ENCODE results near the gene ATG10. TPM values are rescaled to one million over a fixed set of nuclear protein-coding genes. Genes with fewer than 3 reads are reported as not detected.
A peak's percentile ranks its signal among the peaks of the same experiment; 100 is the strongest.

The ATG10 gene
- total and polyA plus RNA-seq, 2 of the 13 experiments (the other 11 are each of a cell fraction or from before 2014, with no cell fraction given): 2.0 to 5.7 TPM

GRCh38 chr5:82105457-82105856, 133.6 kb downstream of the ATG10 start (continued):
- no peak for TF ChIP-seq E2F5 (CRISPR knock-in tag; conservative IDR thresholded peaks at IDR 0.05)
- TF ChIP-seq, protein P1, sequence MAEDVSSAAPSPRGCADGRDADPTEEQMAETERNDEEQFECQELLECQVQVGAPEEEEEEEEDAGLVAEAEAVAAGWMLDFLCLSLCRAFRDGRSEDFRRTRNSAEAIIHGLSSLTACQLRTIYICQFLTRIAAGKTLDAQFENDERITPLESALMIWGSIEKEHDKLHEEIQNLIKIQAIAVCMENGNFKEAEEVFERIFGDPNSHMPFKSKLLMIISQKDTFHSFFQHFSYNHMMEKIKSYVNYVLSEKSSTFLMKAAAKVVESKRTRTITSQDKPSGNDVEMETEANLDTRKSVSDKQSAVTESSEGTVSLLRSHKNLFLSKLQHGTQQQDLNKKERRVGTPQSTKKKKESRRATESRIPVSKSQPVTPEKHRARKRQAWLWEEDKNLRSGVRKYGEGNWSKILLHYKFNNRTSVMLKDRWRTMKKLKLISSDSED (CRISPR knock-in tag; IDR thresholded peaks at IDR 0.05): no peak
- no peak for TF ChIP-seq HMG20A (CRISPR knock-in tag; IDR thresholded peaks at IDR 0.05; ENCODE audit: borderline replicate concordance)
- TF ChIP-seq, protein P2, sequence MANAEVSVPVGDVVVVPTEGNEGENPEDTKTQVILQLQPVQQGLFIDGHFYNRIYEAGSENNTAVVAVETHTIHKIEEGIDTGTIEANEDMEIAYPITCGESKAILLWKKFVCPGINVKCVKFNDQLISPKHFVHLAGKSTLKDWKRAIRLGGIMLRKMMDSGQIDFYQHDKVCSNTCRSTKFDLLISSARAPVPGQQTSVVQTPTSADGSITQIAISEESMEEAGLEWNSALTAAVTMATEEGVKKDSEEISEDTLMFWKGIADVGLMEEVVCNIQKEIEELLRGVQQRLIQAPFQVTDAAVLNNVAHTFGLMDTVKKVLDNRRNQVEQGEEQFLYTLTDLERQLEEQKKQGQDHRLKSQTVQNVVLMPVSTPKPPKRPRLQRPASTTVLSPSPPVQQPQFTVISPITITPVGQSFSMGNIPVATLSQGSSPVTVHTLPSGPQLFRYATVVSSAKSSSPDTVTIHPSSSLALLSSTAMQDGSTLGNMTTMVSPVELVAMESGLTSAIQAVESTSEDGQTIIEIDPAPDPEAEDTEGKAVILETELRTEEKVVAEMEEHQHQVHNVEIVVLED (CRISPR knock-in tag; IDR thresholded peaks at IDR 0.05; ENCODE audit: borderline replicate concordance): no peak
- TF ChIP-seq MLXIP (CRISPR knock-in tag; IDR thresholded peaks at IDR 0.05; ENCODE audit: borderline replicate concordance): no peak

DNA sequence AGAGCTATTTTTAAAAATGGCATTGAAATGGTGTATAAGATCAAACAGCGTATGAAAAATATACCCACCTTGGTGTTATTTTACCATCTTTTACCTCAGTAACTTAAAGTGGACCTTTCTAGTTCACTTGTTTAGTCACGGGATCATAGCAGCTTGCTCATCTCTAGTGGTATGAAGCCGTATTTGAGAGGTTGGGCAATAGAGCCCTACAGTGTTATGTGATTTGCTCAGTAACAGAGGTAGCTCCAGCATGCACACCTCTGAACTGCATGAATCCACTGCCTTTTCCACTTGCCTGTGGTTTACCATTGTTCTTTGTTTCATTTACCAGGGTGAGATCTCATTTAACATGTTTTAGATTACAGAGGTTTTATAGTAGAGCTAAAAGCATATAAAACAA, 134.4 kb downstream of the ATG10 start:
- WGBS (ENCODE audit: low lambda C conversion rate): 53% methylated on average over 3 of the region's 3 CpGs
- intact Hi-C loops (cut with micrococcal nuclease; ENCODE audit: unreplicated experiment): no loop called here
- DNase-seq (ENCODE audit: low spot score): peak; percentile 19
- ChIA-PET CTCF (ENCODE audit: low intra/inter-chr PET ratio, low total read pairs) (no interaction called here), POLR2A (no interaction called here)
- H3K9ac ChIP-seq (ENCODE audit: insufficient read depth, low read depth, low read length): no peak overlapping the region
- ATAC-seq: peak; percentile 68; the same call in 1 of the 3 replicates
- in situ Hi-C loops (cut with HindIII; ENCODE audit: extremely low pct_ligation_motif_present, low pct_unique_long_range_greater_than_20kb): no loop called here
- H3K4me1 ChIP-seq (ENCODE audit: insufficient read depth, low read length): peaks cover 9% of the 10 kb centered on the region
- H3K9me3 ChIP-seq (ENCODE audit: low read length): no peaks in the 10 kb centered on the region
- H3K4me3 ChIP-seq (replicated peaks in 1 of 3; ENCODE audit: insufficient read depth in 1 of 3, low read depth in 2 of 3, low read length in 3 of 3): no peak overlapping the region
- peak; percentile 8 for FAIRE-seq
- no peak overlapping the region for H2AFZ ChIP-seq (ENCODE audit: low read length)
- no peaks in the 10 kb centered on the region for H3K79me2 ChIP-seq (ENCODE audit: insufficient read depth, low read length)
- no peaks in the 10 kb centered on the region for H4K20me1 ChIP-seq (ENCODE audit: insufficient read depth, low read length)
- H3K27me3 ChIP-seq (ENCODE audit: control insufficient read depth in 1 of 2, insufficient read depth in 2 of 2, low read length in 2 of 2): no peaks in the 10 kb centered on the region
- H3K27ac ChIP-seq (ENCODE audit: extremely low read length, insufficient read depth, low read length): no peak overlapping the region
- no peaks in the 10 kb centered on the region for H3K36me3 ChIP-seq (replicated peaks in 1 of 2; ENCODE audit: control insufficient read depth in 1 of 2, insufficient read depth in 2 of 2, low read length in 2 of 2)
- no TSS peak for BruUV-seq (replicated peaks)
- no peak overlapping the region for H3K4me2 ChIP-seq (ENCODE audit: low read depth, low read length)
- TF ChIP-seq PPARG (CRISPR knock-in tag; conservative IDR thresholded peaks at IDR 0.05) (no peak), EP300 (IDR thresholded peaks at IDR 0.05; ENCODE audit: low read depth in 2 of 2, low read length in 2 of 2) (no peak), EP300 (CRISPR knock-in tag; IDR thresholded peaks at IDR 0.05; ENCODE audit: borderline replicate concordance) (no peak), SP2 (CRISPR knock-in tag; IDR thresholded peaks at IDR 0.05) (no peak), NKX3-1 (CRISPR knock-in tag; IDR thresholded peaks at IDR 0.05) (no peak), PRPF4 (IDR thresholded peaks at IDR 0.05; ENCODE audit: low read depth, low read length, poor library complexity, severe bottlenecking) (no peak), MTF2 (CRISPR knock-in tag; IDR thresholded peaks at IDR 0.05; ENCODE audit: borderline replicate concordance) (no peak), NFKBIZ (CRISPR knock-in tag; IDR thresholded peaks at IDR 0.05) (no peak), CEBPB (IDR thresholded peaks at IDR 0.05; ENCODE audit: borderline replicate concordance, low read depth, low read length) (peak; percentile 64; the same call in 1 of the 2 replicates), ZNF546 (CRISPR knock-in tag; conservative IDR thresholded peaks at IDR 0.05) (no peak)
